Aorta (tissue), 5 donors: Measurements from ENCODE around the gene RECQL5. TPM values are rescaled to one million over a fixed set of nuclear protein-coding genes. Genes with fewer than 3 reads are reported as not detected.

ENCODE experiments used
- ATAC-seq: fragments of 200-7000 bp; cut with Tn5 transposase; one replicate; pipeline ENCODE4 v1.9.1; 2022; ENCODE audit warnings: moderate library complexity; ENCODE audit not compliant: low FRiP score
- DNase-seq, 2 donors: peaks; one replicate each; pipeline ENCODE4 v3.0.0-alpha.2; 2020
- H3K27ac ChIP-seq, 2 donors: one replicate each; pipeline ENCODE4 v1.5.1; 2013; ENCODE audit warnings: low read length in 2 of 2, mild to moderate bottlenecking in 2 of 2, moderate library complexity in 2 of 2, control low read depth in 1 of 2, inconsistent platforms in 1 of 2, low read depth in 1 of 2
- H3K27me3 ChIP-seq, 2 donors: one replicate each; pipeline ENCODE4 v1.6.1; 2013; ENCODE audit warnings: control low read depth in 1 of 2, low read length in 1 of 2, mild to moderate bottlenecking in 1 of 2, moderate library complexity in 1 of 2; ENCODE audit not compliant: insufficient read depth in 2 of 2, control insufficient read depth in 1 of 2
- H3K36me3 ChIP-seq, 2 donors: one replicate each; pipeline ENCODE4 v1.6.1; 2013; ENCODE audit warnings: control low read depth in 1 of 2, low read length in 1 of 2, mild to moderate bottlenecking in 1 of 2; ENCODE audit not compliant: insufficient read depth in 2 of 2, control insufficient read depth in 1 of 2
- H3K4me1 ChIP-seq, 2 donors: one replicate each; pipeline ENCODE4 v1.6.1; 2013; ENCODE audit warnings: low read length in 2 of 2, control low read depth in 1 of 2, mild to moderate bottlenecking in 1 of 2, moderate library complexity in 1 of 2; ENCODE audit not compliant: insufficient read depth in 2 of 2, control insufficient read depth in 1 of 2
- H3K4me3 ChIP-seq, 2 donors: one replicate each; pipeline ENCODE4 v1.5.1; 2013; ENCODE audit warnings: low read length in 2 of 2, control low read depth in 1 of 2, mild to moderate bottlenecking in 1 of 2
- H3K9me3 ChIP-seq: one replicate; pipeline ENCODE4 v1.6.1; 2013; ENCODE audit warnings: mild to moderate bottlenecking, low read length; ENCODE audit not compliant: control insufficient read depth
- WGBS, 2 donors: extraction: QIAGEN DNeasy Blood & Tissue Kit; methylation state at CpG; one replicate each; pipeline ENCODE4 v1.1.7; 2013; 5-methylcytosine and 5-hydroxymethylcytosine counted together
- intact Hi-C, 2 donors: fragments of 100-400 bp; cut with DNase I; formaldehyde crosslinking; loops; one replicate each; pipeline versions ENCODE4 v1.14.2 to v1.15.0; 2022
- polyA plus RNA-seq, 2 donors: library from polyadenylated mRNA; stranded (reverse); fragments of 200-250 nt; gene quantifications; one replicate each; pipeline ENCODE4 v1.2.3, GENCODE V29; 2013
- total RNA-seq, 2 donors: library from RNA; stranded (reverse); fragmentation: NEBNext Ultra II Directional; extraction: Animal tissue kit (Norgen Biotek cat#: 25700); gene quantifications; one replicate each; pipeline ENCODE4 v1.2.1, GENCODE V29; 2021
- donor health status: healthy with polysubstance abuse.
- donor health status: Bipolar disorder and iron deficiency.
- donor health status: DM: no; HTN: no; CAD: no.
- donor health status: DM: no; HTN: no; CAD: no.
- donor health status: DM: yes; HTN: yes; CAD: no.

RECQL5 gene
- total and polyA plus RNA-seq, 4 donors: 3.3 to 40.6 (median 18.8) TPM

DNA sequence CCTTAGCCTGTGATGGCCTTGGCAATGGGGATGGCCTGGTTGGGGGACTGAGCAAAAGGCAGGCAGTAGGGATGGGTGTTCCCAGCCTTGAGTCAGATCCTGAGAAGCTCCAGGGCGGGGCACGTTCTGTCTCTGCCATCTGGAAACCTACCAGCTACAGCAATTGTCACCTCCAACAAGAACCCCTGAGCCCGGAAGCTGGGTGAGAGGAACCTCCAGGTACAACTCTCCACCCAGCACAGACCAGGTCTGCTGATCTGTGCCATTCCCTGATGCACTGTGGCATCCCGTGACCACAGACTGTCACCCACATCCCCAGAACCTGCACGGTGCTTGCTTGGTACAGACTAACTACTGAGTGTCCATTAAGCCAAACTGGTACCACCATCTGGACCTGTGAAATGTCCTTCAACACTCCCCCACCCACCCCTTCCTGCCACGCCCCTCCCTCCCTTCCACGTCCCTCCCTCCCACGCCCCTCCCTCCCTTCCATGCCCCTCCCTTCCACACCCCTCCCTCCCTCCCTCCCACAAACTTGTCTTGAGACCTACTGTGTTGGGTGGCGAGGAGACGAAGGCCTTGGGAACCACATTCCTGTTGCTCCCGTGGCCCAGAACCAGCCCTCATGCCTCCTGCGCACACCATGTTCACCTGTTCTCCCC lies 62.8 kb downstream of the RECQL5 start:
- Histone ChIP-seq H3K27me3 (no peaks in the 10 kb centered on the region), H3K4me1 (no peaks in the 10 kb centered on the region), H3K36me3 (no peaks in the 10 kb centered on the region), H3K4me3 (no peak overlapping the region), H3K9me3 (no peaks in the 10 kb centered on the region), H3K27ac (no peak overlapping the region)
- DNase-seq (no peak), ATAC-seq (no peak)
- WGBS, 2 donors: 77 to 80% methylated on average over 11 to 12 of the region's 12 CpGs
- intact Hi-C loops: no loop called here

DNA sequence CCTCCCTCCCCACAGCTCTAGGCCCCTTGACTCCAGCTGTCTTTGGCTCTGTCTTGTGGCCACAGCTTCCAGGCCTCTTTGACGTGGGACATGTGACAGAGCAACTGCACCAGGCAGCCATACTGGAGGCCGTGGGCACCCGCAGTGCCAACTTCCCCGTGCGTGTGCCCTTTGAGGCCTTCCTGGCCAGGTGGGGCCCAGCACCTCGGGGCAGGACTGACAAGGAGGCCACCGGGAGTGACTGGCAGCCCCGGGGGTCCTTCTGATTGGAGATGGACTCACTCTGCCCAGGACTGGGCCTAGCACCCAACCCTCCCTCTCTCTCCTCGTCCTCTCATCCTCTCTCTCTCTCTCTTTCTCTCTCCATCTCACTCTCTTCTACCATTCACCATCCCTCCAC lies 63.8 kb downstream of the RECQL5 start:
- H3K27me3 ChIP-seq: no peaks in the 10 kb centered on the region
- H3K4me1 ChIP-seq: no peaks in the 10 kb centered on the region
- H3K4me3 ChIP-seq: no peak overlapping the region
- DNase-seq: no peak
- H3K9me3 ChIP-seq: no peaks in the 10 kb centered on the region
- intact Hi-C loops: no loop called here
- peak; percentile 11 for ATAC-seq
- H3K36me3 ChIP-seq: no peaks in the 10 kb centered on the region
- 81% methylated on average over 9 of the region's 9 CpGs for WGBS, 2 donors
- no peak overlapping the region for H3K27ac ChIP-seq

DNA sequence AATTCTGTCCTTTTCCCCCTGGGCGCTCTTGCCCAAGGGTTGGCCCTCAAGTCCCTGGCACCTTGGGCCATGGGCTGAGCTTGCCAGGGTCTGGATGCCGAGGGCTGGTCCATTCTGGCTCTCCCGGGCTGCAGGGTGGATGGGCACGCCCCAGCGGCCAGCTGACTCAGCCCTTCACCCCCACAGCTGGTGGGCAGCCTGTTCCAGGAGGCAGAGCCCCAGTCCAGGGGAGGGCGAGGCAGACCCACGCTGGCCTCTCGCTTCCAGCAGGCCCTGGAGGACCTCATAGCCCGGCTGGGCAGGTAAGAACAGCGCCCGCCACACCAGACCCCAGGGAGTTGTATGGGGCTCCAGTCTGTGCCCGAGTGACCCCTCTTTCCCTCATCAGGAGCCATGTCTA lies 64.3 kb downstream of the RECQL5 start:
- Histone ChIP-seq H3K4me1 (no peaks in the 10 kb centered on the region), H3K36me3 (no peaks in the 10 kb centered on the region), H3K27ac (no peak overlapping the region), H3K9me3 (no peaks in the 10 kb centered on the region), H3K4me3 (no peak overlapping the region), H3K27me3 (no peaks in the 10 kb centered on the region)
- ATAC-seq (peak; percentile 10), DNase-seq (no peak)
- intact Hi-C loops: no loop called here
- 82 to 86% methylated on average over 11 to 12 of the region's 12 CpGs for WGBS, 2 donors

DNA sequence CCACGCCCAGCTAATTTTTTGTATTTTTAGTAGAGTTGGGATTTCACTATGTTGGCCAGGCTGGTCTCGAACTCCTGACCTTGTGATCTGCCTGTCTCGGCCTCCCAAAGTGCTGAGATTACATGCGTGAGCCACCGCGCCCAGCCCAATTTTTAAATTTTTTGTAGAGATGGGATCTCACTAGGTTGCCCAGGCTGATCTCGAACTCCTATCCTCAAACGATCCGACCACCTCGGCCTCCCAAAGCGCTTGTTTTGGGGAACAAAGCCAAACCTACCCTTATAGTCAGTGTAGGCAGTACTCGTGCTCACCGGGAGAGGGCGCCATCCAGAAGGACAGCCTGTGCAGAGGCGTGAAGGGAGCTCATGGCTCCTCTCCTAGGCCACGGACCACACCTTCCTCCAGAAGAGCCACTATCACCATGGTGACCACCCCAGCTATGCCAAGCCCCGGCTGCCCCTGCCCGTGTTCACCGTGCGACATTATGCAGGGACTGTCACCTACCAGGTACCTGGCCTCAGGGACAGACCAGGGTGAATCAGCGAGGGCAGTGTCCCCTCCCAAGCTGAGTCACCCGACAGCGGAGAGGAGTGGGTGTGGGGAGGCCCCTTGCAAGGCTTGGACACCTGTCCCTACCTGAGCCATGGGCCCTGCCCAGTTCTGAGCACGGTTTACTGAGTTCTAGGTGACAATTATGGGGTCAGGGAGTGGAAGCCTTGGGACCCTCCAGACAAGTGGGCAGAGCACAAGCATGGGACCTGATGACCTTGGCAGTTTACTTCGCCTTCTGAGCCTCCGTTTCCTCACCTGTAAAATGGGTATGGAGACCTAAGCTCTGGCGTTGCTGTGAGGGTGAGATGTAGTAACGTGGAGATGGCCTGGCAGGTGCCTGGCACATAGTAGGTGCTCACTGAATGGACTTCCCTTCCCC lies 65.6 kb downstream of the RECQL5 start:
- peak; percentile 35 for ATAC-seq
- Histone ChIP-seq H3K9me3 (no peaks in the 10 kb centered on the region), H3K36me3 (no peaks in the 10 kb centered on the region), H3K4me3 (no peak overlapping the region), H3K27ac (no peak overlapping the region), H3K4me1 (no peaks in the 10 kb centered on the region), H3K27me3 (no peaks in the 10 kb centered on the region)
- intact Hi-C loops: no loop called here
- WGBS, 2 donors: 57 to 58% methylated on average over 28 of the region's 28 CpGs
- no peak for DNase-seq

DNA sequence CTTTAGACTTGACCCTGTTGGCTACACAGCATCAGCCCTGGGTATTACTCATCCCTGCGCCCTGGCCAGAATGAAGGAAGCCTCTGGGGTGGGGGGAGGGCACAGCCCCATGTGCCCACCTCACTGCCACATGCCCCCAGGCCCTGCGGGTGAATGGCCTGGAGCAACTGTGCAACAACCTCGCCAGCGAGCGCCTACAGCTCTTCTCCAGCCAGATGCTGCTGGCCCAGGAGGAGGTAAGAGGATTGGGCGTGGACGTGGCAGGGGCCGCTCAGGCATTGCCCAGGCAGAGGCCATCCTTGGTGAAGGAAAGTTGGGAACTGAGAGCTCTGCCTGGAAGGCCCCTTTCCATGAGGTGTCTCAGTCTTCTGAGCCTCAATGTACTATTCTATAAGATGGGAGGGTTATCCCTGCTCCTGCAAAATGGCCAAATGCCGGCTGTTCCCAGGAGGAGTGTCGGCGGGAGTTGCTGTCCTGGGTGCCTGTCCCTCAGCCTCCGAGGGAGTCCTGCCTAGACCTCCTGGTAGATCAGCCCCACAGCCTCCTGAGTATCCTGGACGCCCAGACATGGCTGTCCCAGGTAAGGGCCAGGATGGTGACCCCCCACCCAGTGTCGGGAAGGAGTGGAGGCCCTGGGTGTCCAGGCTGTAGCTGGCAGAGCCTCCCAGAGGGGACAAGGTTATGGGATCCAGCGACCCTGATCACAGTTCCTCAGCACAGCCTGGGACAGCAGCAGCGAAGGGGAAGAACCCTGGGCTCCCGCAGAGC lies 70.5 kb downstream of the RECQL5 start:
- 76 to 83% methylated on average over 17 of the region's 17 CpGs for WGBS, 2 donors
- H3K27ac ChIP-seq: no peak overlapping the region
- DNase-seq (no peak), ATAC-seq (no peak)
- intact Hi-C loops: no loop called here
- no peaks in the 10 kb centered on the region for H3K4me1 ChIP-seq
- no peaks in the 10 kb centered on the region for H3K36me3 ChIP-seq
- no peak overlapping the region for H3K4me3 ChIP-seq
- no peaks in the 10 kb centered on the region for H3K27me3 ChIP-seq
- H3K9me3 ChIP-seq: no peaks in the 10 kb centered on the region

DNA sequence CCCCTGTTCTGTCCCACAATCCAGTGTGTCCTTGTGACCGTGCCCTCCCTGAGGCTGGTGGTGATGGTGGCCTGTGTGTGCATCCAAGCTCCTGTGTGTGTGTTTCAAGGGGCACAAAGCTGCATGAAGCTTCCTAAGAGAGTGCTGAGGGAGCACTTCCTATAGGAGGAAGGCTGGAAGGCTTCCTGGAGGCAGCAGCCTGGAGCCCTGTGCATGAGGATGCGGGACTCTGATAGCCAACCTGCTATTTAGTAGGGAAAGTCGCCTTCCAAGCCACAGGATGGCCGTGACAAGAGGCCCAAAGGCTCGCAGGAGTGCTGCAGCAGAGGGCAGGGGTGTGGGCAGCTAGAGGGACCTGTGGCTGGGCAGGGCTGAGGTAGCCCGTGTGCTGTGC lies 71.0 kb downstream of the RECQL5 start:
- ATAC-seq: no peak
- 77 to 78% methylated on average over 6 of the region's 6 CpGs for WGBS, 2 donors
- H3K4me3 ChIP-seq: no peak overlapping the region
- no peak for DNase-seq
- H3K27me3 ChIP-seq: no peaks in the 10 kb centered on the region
- H3K27ac ChIP-seq: no peak overlapping the region
- no peaks in the 10 kb centered on the region for H3K36me3 ChIP-seq
- intact Hi-C loops: no loop called here
- H3K9me3 ChIP-seq: no peaks in the 10 kb centered on the region
- H3K4me1 ChIP-seq: no peaks in the 10 kb centered on the region

DNA sequence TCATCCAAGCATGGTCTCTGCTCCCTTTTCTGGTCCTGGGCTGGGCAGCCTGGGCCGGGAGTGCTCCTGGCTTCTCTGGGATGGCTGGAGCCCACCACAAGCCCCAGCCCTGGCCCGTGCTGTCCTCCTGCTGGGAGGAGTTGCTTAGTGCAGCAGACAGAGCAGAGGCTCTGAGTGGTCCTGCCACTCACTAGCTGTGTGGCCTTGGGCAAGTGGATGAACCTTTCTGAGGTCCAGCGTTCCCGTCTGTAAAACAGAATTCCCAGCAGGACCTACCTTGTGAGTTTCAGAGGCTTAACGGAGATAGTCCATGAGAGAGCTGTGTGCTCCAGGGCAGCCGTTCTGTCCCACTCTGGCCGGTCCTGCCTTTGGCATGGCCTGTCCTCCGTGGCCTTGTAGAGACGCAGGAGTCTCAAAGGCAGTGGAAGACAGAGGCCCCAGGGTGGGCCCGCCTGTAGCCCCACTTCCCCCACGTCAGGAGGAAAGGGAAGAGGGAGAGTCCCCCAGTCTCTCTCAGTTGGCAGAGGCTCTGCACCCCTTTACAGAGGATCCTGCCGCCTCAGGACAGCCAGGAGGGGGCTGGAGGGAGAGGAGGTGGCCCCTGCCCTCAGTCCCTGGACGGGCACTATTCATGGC lies 71.6 kb downstream of the RECQL5 start:
- WGBS, 2 donors: 66 to 69% methylated on average over 13 of the region's 13 CpGs
- no peak for ATAC-seq
- no peak for DNase-seq
- Histone ChIP-seq H3K9me3 (no peaks in the 10 kb centered on the region), H3K27me3 (no peaks in the 10 kb centered on the region), H3K4me1 (no peaks in the 10 kb centered on the region), H3K4me3 (no peak overlapping the region), H3K36me3 (no peaks in the 10 kb centered on the region), H3K27ac (no peak overlapping the region)
- intact Hi-C loops: no loop called here

DNA sequence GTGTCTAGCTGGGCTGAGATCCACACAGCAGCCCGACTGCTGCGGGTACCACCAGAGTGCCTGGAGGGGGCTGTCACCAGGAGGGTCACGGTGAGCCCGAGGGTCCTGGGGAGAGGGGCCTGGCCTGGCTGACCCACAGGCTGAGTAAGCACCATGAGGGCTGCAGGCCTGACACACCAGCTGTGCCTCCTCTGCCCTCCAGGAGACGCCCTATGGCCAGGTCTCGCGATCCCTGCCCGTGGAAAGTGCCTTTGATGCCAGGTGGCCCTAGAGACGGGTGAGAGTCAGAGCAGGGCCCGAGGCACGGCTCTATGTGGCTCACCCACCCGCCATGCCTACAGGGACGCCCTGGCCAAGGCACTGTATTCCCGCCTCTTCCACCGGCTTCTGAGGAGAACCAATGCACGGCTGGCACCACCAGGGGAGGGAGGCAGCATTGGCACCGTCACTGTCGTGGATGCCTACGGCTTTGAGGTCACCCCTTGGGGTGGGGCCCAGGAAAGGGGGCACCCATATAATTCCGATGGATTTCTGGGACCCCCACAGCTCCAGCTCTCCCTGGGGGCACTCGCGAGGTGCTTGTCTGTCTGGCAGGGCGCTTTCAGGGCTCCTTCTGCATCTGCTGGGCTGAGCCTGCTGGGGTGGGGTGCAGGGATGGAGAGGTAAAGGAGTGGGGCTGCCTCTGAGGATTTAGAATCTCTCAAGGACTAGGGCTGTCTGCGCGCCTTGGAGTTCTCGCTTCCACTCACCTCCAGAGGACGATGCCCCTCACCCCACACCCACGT lies 72.3 kb downstream of the RECQL5 start:
- DNase-seq (no peak), ATAC-seq (no peak)
- H3K4me3 ChIP-seq: no peak overlapping the region
- H3K4me1 ChIP-seq: no peaks in the 10 kb centered on the region
- intact Hi-C loops: no loop called here
- no peaks in the 10 kb centered on the region for H3K27me3 ChIP-seq
- H3K9me3 ChIP-seq: no peaks in the 10 kb centered on the region
- no peak overlapping the region for H3K27ac ChIP-seq
- 58 to 60% methylated on average over 28 of the region's 28 CpGs for WGBS, 2 donors
- H3K36me3 ChIP-seq: no peaks in the 10 kb centered on the region
